Keratinocyte (primary cell): ENCODE results near the gene ATL2.

ENCODE experiments used
- CTCF ChIP-seq, 3 experiments: IDR thresholded peaks in 1 of 3; conservative IDR thresholded peaks in 1 of 3; optimal IDR thresholded peaks in 1 of 3; 2 replicates in 2 of 3; 3 replicates in 1 of 3; pipeline versions ENCODE3 to v1.5.1; 2011; ENCODE audit warnings: low read length in 3 of 3, mild to moderate bottlenecking in 3 of 3, moderate library complexity in 2 of 3, control low read depth in 1 of 3, inconsistent platforms in 1 of 3; ENCODE audit not compliant: insufficient read depth in 2 of 3; ENCODE audit errors: extremely low read depth in 1 of 3
- EZH2 ChIP-seq: IDR thresholded peaks from one replicate; pipeline ENCODE4 v1.6.1; 2012; ENCODE audit warnings: inconsistent platforms, mild to moderate bottlenecking, low read length, moderate library complexity

GRCh38 chr2:38271697-38272096, 105.4 kb downstream of the ATL2 start:
- no peak for TF ChIP-seq CTCF (optimal IDR thresholded peaks at IDR 0.05 in 1 of 3, IDR thresholded peaks at IDR 0.05 in 1 of 3, conservative IDR thresholded peaks at IDR 0.05 in 1 of 3; ENCODE audit: extremely low read depth in 1 of 3, insufficient read depth in 2 of 3, low read length in 3 of 3)
- TF ChIP-seq EZH2 = no peak
